A204.1 (cell line): ENCODE data around the gene SLC13A3.

Experiments
- FAIRE-seq: peaks from 2 replicates; lab custom pipeline; 2012; peaks lifted over from hg19 to GRCh38; lab: Jason Lieb, UNC

SLC13A3 gene

GRCh38 chr20:46575937-46576461 lies 75.3 kb downstream of the SLC13A3 start:
- FAIRE-seq: no peak

GRCh38 chr20:46575394-46575793 lies 75.9 kb downstream of the SLC13A3 start:
- FAIRE-seq: no peak

GRCh38 chr20:46573788-46574584 lies 77.3 kb downstream of the SLC13A3 start:
- no peak for FAIRE-seq

- no peak for FAIRE-seq
Measured at GRCh38 chr20:46573234-46573633, 78.0 kb downstream of the SLC13A3 start.

GRCh38 chr20:46572790-46573189 lies 78.5 kb downstream of the SLC13A3 start:
- FAIRE-seq: no peak

- FAIRE-seq: no peak
Measured at GRCh38 chr20:46572153-46572552, 79.1 kb downstream of the SLC13A3 start.

GRCh38 chr20:46571418-46571817 lies 79.8 kb downstream of the SLC13A3 start:
- FAIRE-seq: no peak

- no peak for FAIRE-seq
Measured at GRCh38 chr20:46570956-46571355, 80.3 kb downstream of the SLC13A3 start.

- no peak for FAIRE-seq
Measured at GRCh38 chr20:46569961-46570360, 81.3 kb downstream of the SLC13A3 start.

GRCh38 chr20:46568570-46569129 lies 82.6 kb downstream of the SLC13A3 start:
- no peak for FAIRE-seq

- no peak for FAIRE-seq
Measured at GRCh38 chr20:46566125-46566524, 85.1 kb downstream of the SLC13A3 start.

GRCh38 chr20:46564241-46564957 lies 86.9 kb downstream of the SLC13A3 start:
- FAIRE-seq: no peak

- no peak for FAIRE-seq
Measured at GRCh38 chr20:46563860-46564221, 87.4 kb downstream of the SLC13A3 start.

GRCh38 chr20:46563170-46563859 lies 87.9 kb downstream of the SLC13A3 start:
- no peak for FAIRE-seq

- peak; percentile 68 for FAIRE-seq
Measured at GRCh38 chr20:46562373-46563169, 88.7 kb downstream of the SLC13A3 start.

- FAIRE-seq: no peak
Measured at GRCh38 chr20:46562009-46562372, 89.3 kb downstream of the SLC13A3 start.

GRCh38 chr20:46559685-46560440 lies 91.4 kb downstream of the SLC13A3 start:
- FAIRE-seq: no peak

GRCh38 chr20:46559001-46559400 lies 92.3 kb downstream of the SLC13A3 start:
- FAIRE-seq: no peak

- no peak for FAIRE-seq
Measured at GRCh38 chr20:46558511-46558959, 92.7 kb downstream of the SLC13A3 start.

GRCh38 chr20:46557231-46557956 lies 93.9 kb downstream of the SLC13A3 start:
- FAIRE-seq: no peak
